GM10266 (cell line): ENCODE data around the gene DEFB131B.
"Not testable (repeated sequence)": the region's sequence is repeated elsewhere in the genome, so short reads cannot be mapped to it uniquely, and the experiment has no call there.

ENCODE experiments used
- DNase-seq: peaks from one replicate; pipeline ENCODE4 v3.0.0; 2012; ENCODE audit errors: extremely low spot score
- CTCF ChIP-seq: IDR thresholded peaks from 2 replicates; pipeline ENCODE4 v1.5.1; 2012; ENCODE audit warnings: mild to moderate bottlenecking, low read depth; ENCODE audit not compliant: control insufficient read depth, insufficient read depth; ENCODE audit errors: missing control alignments

The DEFB131B gene

GRCh38 chr11:71878059-71878458 is at the start of gene DEFB131B:
DEFB131B (plus strand) TSS chr11:71878453; CDS start chr11:71878453, 0 bp downstream.
- not testable (repeated sequence) for DNase-seq

- not testable (repeated sequence) for DNase-seq
Measured at GRCh38 chr11:71829247-71829646, 49.0 kb upstream of the DEFB131B start.

GRCh38 chr11:71829686-71830085 is 48.6 kb upstream of the DEFB131B start:
- DNase-seq, result not testable (repeated sequence)

GRCh38 chr11:71832811-71833210 is 45.4 kb upstream of the DEFB131B start, which contains the start of gene DEFB108B:
DEFB108B (plus strand) TSS chr11:71833200; CDS start chr11:71833200, 0 bp downstream.
- DNase-seq, result not testable (repeated sequence)

- not testable (repeated sequence) for DNase-seq
Measured at GRCh38 chr11:71842720-71843119, 35.5 kb upstream of the DEFB131B start.

- not testable (repeated sequence) for DNase-seq
Measured at GRCh38 chr11:71843355-71843754, 34.9 kb upstream of the DEFB131B start.

GRCh38 chr11:71843858-71844257 is 34.4 kb upstream of the DEFB131B start:
- TF ChIP-seq CTCF, result no peak
- no peak for DNase-seq

- not testable (repeated sequence) for DNase-seq
Measured at GRCh38 chr11:71853895-71854294, 24.4 kb upstream of the DEFB131B start.

- not testable (repeated sequence) for DNase-seq
Measured at GRCh38 chr11:71855880-71856279, 22.4 kb upstream of the DEFB131B start.

- not testable (repeated sequence) for DNase-seq
Measured at GRCh38 chr11:71860835-71861234, 17.4 kb upstream of the DEFB131B start.

- DNase-seq, result not testable (repeated sequence)
- peak; percentile 69 for TF ChIP-seq CTCF
Measured at GRCh38 chr11:71863978-71864627, 14.2 kb upstream of the DEFB131B start.

GRCh38 chr11:71867209-71867608 is 11.0 kb upstream of the DEFB131B start:
- not testable (repeated sequence) for DNase-seq

- DNase-seq, result peak; percentile 4
Measured at GRCh38 chr11:71869931-71870330, 8.3 kb upstream of the DEFB131B start.

- not testable (repeated sequence) for DNase-seq
Measured at GRCh38 chr11:71870661-71871060, 7.6 kb upstream of the DEFB131B start.

GRCh38 chr11:71876262-71876661 is 2.0 kb upstream of the DEFB131B start:
- DNase-seq, result not testable (repeated sequence)

GRCh38 chr11:71885806-71886205 is 7.6 kb downstream of the DEFB131B start:
- DNase-seq, result not testable (repeated sequence)

- not testable (repeated sequence) for DNase-seq
Measured at GRCh38 chr11:71888335-71889010, 10.2 kb downstream of the DEFB131B start.

- not testable (repeated sequence) for DNase-seq
Measured at GRCh38 chr11:71889181-71889872, 11.1 kb downstream of the DEFB131B start.
